Measurements from ENCODE around the gene MAP3K15.
"Not testable (repeated sequence)": the region's sequence is repeated elsewhere in the genome, so short reads cannot be mapped to it uniquely, and the experiment has no call there.

MAP3K15 gene

GRCh38 chrX:19517965-19518364 is 2.7 kb upstream of the MAP3K15 start:
- no peak for DNase-seq

GRCh38 chrX:19515615-19516105 is 352 bp upstream of the MAP3K15 start:
- DNase-seq, result no peak

GRCh38 chrX:19513383-19513782 is 1.9 kb downstream of the MAP3K15 start:
- DNase-seq, result no peak

- no peak for DNase-seq
Observed at GRCh38 chrX:19512961-19513360, 2.3 kb downstream of the MAP3K15 start.

- no peak for DNase-seq
Observed at GRCh38 chrX:19512359-19512758, 2.9 kb downstream of the MAP3K15 start.

GRCh38 chrX:19511796-19512195 is 3.5 kb downstream of the MAP3K15 start:
- DNase-seq, result not testable (repeated sequence)

- DNase-seq, result no peak
Observed at GRCh38 chrX:19496711-19497110, 18.6 kb downstream of the MAP3K15 start.

- DNase-seq, result no peak
Observed at GRCh38 chrX:19487520-19488200, 27.6 kb downstream of the MAP3K15 start.

GRCh38 chrX:19479458-19479857 is 35.9 kb downstream of the MAP3K15 start:
- DNase-seq, result no peak

- DNase-seq, result not testable (repeated sequence)
Observed at GRCh38 chrX:19468383-19468782, 46.9 kb downstream of the MAP3K15 start.

- DNase-seq, result no peak
Observed at GRCh38 chrX:19462879-19463278, 52.4 kb downstream of the MAP3K15 start.

GRCh38 chrX:19462231-19462630 is 53.1 kb downstream of the MAP3K15 start:
- DNase-seq, result no peak

- DNase-seq, result no peak
Observed at GRCh38 chrX:19457662-19458061, 57.6 kb downstream of the MAP3K15 start.

GRCh38 chrX:19448077-19448476 is 67.2 kb downstream of the MAP3K15 start:
- no peak for DNase-seq

GRCh38 chrX:19446397-19446796 is 68.9 kb downstream of the MAP3K15 start:
- DNase-seq, result no peak

GRCh38 chrX:19445772-19446171 is 69.5 kb downstream of the MAP3K15 start:
- DNase-seq, result not testable (repeated sequence)

GRCh38 chrX:19443869-19444526 is 71.3 kb downstream of the MAP3K15 start:
- DNase-seq, result no peak

GRCh38 chrX:19440713-19441112 is 74.6 kb downstream of the MAP3K15 start:
- no peak for DNase-seq

GRCh38 chrX:19422661-19423060 is 92.6 kb downstream of the MAP3K15 start:
- DNase-seq, result not testable (repeated sequence)

GRCh38 chrX:19410259-19410658 is 105.0 kb downstream of the MAP3K15 start:
- no peak for DNase-seq

- DNase-seq, result no peak
Observed at GRCh38 chrX:19403696-19404095, 111.6 kb downstream of the MAP3K15 start.

- DNase-seq, result no peak
Observed at GRCh38 chrX:19392703-19393102, 122.6 kb downstream of the MAP3K15 start.

GRCh38 chrX:19392078-19392477 is 123.2 kb downstream of the MAP3K15 start:
- DNase-seq, result no peak

- no peak for DNase-seq
Observed at GRCh38 chrX:19389227-19389845, 126.0 kb downstream of the MAP3K15 start.
